PFSK-1 (cell line): ENCODE data around the gene FAM209A.

Experiments used
- FOXP2 ChIP-seq: optimal IDR thresholded peaks from 2 replicates; pipeline ENCODE3; 2011; ENCODE audit warnings: borderline replicate concordance, control low read depth, inconsistent platforms; ENCODE audit not compliant: insufficient read depth; ENCODE audit errors: extremely low read length, extremely low read depth
- POLR2AphosphoS5 ChIP-seq: IDR thresholded peaks from 2 replicates; pipeline ENCODE4 v1.6.1; 2012; ENCODE audit warnings: low read depth, mild to moderate bottlenecking, control low read depth, low read length, moderate library complexity
- REST ChIP-seq, 2 experiments: IDR thresholded peaks; 2 replicates each; pipeline versions ENCODE4 v1.6.1 to v1.8.0; 2011 to 2012; ENCODE audit warnings: low read depth in 2 of 2, low read length in 2 of 2, control low read depth in 1 of 2, inconsistent platforms in 1 of 2, mild to moderate bottlenecking in 1 of 2, moderate library complexity in 1 of 2; ENCODE audit not compliant: insufficient read depth in 1 of 2
- SIN3A ChIP-seq: IDR thresholded peaks from 2 replicates; pipeline ENCODE4 v1.6.1; 2012; ENCODE audit warnings: mild to moderate bottlenecking, low read length, moderate library complexity, borderline replicate concordance; ENCODE audit not compliant: insufficient read depth
- TAF1 ChIP-seq: IDR thresholded peaks from 2 replicates; pipeline ENCODE4 v1.6.1; 2012; ENCODE audit warnings: low read length, control low read depth, borderline replicate concordance; ENCODE audit not compliant: insufficient read depth

Gene FAM209A

GRCh38 chr20:56574531-56575142 is 50.1 kb downstream of the FAM209A start:
- TF ChIP-seq POLR2AphosphoS5: no peak
- no peak for TF ChIP-seq TAF1
- TF ChIP-seq SIN3A: no peak
- TF ChIP-seq FOXP2: no peak
- no peak for TF ChIP-seq REST (IDR thresholded peaks at IDR 0.05; ENCODE audit: insufficient read depth in 1 of 2, low read depth in 2 of 2, low read length in 2 of 2)

- TF ChIP-seq TAF1: no peak
Observed at GRCh38 chr20:56575157-56575556, 50.6 kb downstream of the FAM209A start.
